Measurements from ENCODE around the gene CTPS1. TPM values are rescaled to one million over a fixed set of nuclear protein-coding genes. Genes with fewer than 3 reads are reported as not detected.

The CTPS1 gene
- total and polyA plus RNA-seq, 2 experiments from 2014 or later = 31.8 to 93.9 TPM

DNA sequence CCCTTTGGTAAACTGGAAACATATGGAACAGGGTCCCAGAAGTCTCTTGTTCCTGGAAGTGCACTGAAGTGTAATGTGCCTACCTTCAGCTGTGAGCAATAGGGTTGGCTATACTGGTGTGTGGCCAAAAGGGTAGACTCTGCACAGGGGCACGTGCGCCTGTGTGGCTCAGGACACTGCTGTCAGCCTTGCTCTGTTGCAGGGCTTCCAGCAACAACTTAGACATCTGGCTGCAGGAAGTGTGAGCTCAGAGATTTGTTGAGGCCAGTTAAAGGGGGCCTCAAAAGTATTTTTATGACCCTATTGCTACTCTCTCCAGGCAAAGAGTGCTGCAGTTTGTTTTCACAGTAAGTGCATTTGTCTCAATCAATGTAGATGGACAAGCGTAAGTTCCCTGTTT, 7.5 kb downstream of the CTPS1 start:
- Histone ChIP-seq H3K27me3 (ENCODE audit: insufficient read depth) (no peaks in the 10 kb centered on the region), H3F3A (replicated peaks; ENCODE audit: low read depth) (0 out of 2 replicates have a peak, but pooled peaks cover 7% of the 10 kb centered on the region), H3K27ac (ENCODE audit: low read depth) (no peak overlapping the region), H3K4me1 (ENCODE audit: insufficient read depth) (peaks cover 5% of the 10 kb centered on the region), H3K9me2 (ENCODE audit: insufficient read depth) (no peaks in the 10 kb centered on the region), H4K20me1 (replicated peaks; ENCODE audit: insufficient read depth) (peaks cover 28% of the 10 kb centered on the region), H2AFZ (no peak overlapping the region), H3K4me3 (no peak overlapping the region), H3K79me2 (replicated peaks; ENCODE audit: insufficient read depth) (peaks cover 43% of the 10 kb centered on the region), H3K4me2 (no peak overlapping the region), H3K36me3 (ENCODE audit: insufficient read depth) (peaks cover 76% of the 10 kb centered on the region)
- H3K9me3 Mint-ChIP-seq = no peaks in the 10 kb centered on the region; the same call in 2 of the 3 replicates
- peaks cover 5% of the 10 kb centered on the region for H3K4me1 Mint-ChIP-seq
- ATAC-seq (no peak), DNase-seq (ENCODE audit: low spot score) (no peak)
- H3K27ac Mint-ChIP-seq = no peak overlapping the region
- TF ChIP-seq JUNB (IDR thresholded peaks at IDR 0.05; ENCODE audit: unreplicated experiment) = no peak
- TF ChIP-seq, protein P1, sequence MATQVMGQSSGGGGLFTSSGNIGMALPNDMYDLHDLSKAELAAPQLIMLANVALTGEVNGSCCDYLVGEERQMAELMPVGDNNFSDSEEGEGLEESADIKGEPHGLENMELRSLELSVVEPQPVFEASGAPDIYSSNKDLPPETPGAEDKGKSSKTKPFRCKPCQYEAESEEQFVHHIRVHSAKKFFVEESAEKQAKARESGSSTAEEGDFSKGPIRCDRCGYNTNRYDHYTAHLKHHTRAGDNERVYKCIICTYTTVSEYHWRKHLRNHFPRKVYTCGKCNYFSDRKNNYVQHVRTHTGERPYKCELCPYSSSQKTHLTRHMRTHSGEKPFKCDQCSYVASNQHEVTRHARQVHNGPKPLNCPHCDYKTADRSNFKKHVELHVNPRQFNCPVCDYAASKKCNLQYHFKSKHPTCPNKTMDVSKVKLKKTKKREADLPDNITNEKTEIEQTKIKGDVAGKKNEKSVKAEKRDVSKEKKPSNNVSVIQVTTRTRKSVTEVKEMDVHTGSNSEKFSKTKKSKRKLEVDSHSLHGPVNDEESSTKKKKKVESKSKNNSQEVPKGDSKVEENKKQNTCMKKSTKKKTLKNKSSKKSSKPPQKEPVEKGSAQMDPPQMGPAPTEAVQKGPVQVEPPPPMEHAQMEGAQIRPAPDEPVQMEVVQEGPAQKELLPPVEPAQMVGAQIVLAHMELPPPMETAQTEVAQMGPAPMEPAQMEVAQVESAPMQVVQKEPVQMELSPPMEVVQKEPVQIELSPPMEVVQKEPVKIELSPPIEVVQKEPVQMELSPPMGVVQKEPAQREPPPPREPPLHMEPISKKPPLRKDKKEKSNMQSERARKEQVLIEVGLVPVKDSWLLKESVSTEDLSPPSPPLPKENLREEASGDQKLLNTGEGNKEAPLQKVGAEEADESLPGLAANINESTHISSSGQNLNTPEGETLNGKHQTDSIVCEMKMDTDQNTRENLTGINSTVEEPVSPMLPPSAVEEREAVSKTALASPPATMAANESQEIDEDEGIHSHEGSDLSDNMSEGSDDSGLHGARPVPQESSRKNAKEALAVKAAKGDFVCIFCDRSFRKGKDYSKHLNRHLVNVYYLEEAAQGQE (IDR thresholded peaks at IDR 0.05; ENCODE audit: unreplicated experiment) = no peak
- TF ChIP-seq ZNF331 (CRISPR knock-in tag; IDR thresholded peaks at IDR 0.05; ENCODE audit: low read depth) = no peak
- TF ChIP-seq POLR2AphosphoS5 (IDR thresholded peaks at IDR 0.05; ENCODE audit: low read depth) = no peak
- TF ChIP-seq EZH2phosphoT487 (IDR thresholded peaks at IDR 0.05; ENCODE audit: unreplicated experiment) = no peak
- H3K36me3 Mint-ChIP-seq (ENCODE audit: low read depth) = peaks cover 92% of the 10 kb centered on the region
- H3K4me3 Mint-ChIP-seq = no peak overlapping the region
- no peaks in the 10 kb centered on the region for H3K27me3 Mint-ChIP-seq (ENCODE audit: insufficient read depth, low read depth, poor library complexity)

DNA sequence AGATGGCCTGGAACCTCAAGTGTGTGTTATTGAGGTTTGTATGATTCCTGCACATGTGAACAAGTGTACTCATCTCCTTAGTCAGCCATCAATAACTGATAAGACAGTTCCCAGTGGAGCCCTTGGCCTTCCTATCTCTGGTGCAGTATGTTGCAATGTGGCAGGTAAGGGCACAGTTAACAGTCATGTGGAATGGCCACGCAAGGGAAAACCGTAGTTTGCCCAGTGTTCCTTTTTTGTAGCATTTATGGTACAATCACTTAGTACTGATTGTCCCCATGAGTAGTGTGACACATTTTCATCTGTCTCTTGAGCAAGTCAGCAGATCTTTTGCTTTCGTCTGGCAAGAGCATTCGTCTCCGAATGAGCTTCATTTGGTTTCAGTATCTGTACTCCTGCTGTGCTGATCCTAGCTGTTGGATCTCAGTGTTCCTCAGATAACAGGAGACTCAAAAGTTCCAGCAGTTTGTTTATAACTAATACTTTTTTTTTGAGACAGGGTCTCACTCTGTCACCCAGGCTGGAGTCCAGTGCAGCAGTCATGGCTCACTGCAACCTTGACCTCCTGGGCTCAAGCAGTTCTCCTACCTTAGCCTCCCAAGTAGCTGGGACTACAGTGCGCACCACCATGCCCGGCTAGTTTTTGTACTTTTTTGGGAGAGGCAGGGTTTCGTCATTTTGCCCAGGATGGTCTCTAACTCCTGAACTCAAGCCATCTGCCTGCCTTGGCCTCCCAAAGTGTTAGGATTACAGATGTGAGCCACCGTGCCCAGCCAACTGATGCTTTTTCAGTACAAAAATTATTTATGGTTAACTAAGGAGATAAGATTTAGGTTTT, 8.2 kb downstream of the CTPS1 start:
- no peaks in the 10 kb centered on the region for H3K4me1 Mint-ChIP-seq
- no peak overlapping the region for H3K27ac Mint-ChIP-seq

More for the DNA sequence above, 8.2 kb downstream of the CTPS1 start:
- Histone ChIP-seq H3K27me3 (ENCODE audit: insufficient read depth) (no peaks in the 10 kb centered on the region), H4K20me1 (replicated peaks; ENCODE audit: insufficient read depth) (peaks cover 22% of the 10 kb centered on the region), H3K79me2 (replicated peaks; ENCODE audit: insufficient read depth) (peaks cover 38% of the 10 kb centered on the region), H3F3A (replicated peaks; ENCODE audit: low read depth) (0 out of 2 replicates have a peak, but pooled peaks cover 6% of the 10 kb centered on the region), H3K36me3 (ENCODE audit: insufficient read depth) (peaks cover 81% of the 10 kb centered on the region), H3K27ac (ENCODE audit: low read depth) (no peak overlapping the region), H3K4me3 (no peak overlapping the region), H3K9me2 (ENCODE audit: insufficient read depth) (no peaks in the 10 kb centered on the region), H2AFZ (no peak overlapping the region), H3K4me1 (ENCODE audit: insufficient read depth) (no peaks in the 10 kb centered on the region; the same call in 1 of the 2 replicates), H3K4me2 (no peak overlapping the region)
- Mint-ChIP-seq H3K9me3 (no peaks in the 10 kb centered on the region; the same call in 2 of the 3 replicates), H3K27me3 (ENCODE audit: insufficient read depth, low read depth, poor library complexity) (no peaks in the 10 kb centered on the region), H3K4me3 (no peak overlapping the region), H3K36me3 (ENCODE audit: low read depth) (peaks cover 96% of the 10 kb centered on the region)
- no peak for ATAC-seq
- TF ChIP-seq, protein P2, sequence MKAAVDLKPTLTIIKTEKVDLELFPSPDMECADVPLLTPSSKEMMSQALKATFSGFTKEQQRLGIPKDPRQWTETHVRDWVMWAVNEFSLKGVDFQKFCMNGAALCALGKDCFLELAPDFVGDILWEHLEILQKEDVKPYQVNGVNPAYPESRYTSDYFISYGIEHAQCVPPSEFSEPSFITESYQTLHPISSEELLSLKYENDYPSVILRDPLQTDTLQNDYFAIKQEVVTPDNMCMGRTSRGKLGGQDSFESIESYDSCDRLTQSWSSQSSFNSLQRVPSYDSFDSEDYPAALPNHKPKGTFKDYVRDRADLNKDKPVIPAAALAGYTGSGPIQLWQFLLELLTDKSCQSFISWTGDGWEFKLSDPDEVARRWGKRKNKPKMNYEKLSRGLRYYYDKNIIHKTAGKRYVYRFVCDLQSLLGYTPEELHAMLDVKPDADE (IDR thresholded peaks at IDR 0.05) = no peak
- TF ChIP-seq ZNF114 (CRISPR knock-in tag; IDR thresholded peaks at IDR 0.05) (no peak), ZNF331 (CRISPR knock-in tag; IDR thresholded peaks at IDR 0.05; ENCODE audit: low read depth) (no peak), NANOG (IDR thresholded peaks at IDR 0.05; ENCODE audit: borderline replicate concordance) (no peak)
- DNase-seq (ENCODE audit: low spot score) = no peak
